ENCODE results near the gene PIM1.

- no peak for TF ChIP-seq CTCF (conservative IDR thresholded peaks at IDR 0.05 in 1 of 2, IDR thresholded peaks at IDR 0.05 in 1 of 2; ENCODE audit: extremely low read depth in 1 of 2, insufficient read depth in 1 of 2, low read depth in 1 of 2, low read length in 2 of 2)
- no peak for TF ChIP-seq EZH2 (IDR thresholded peaks at IDR 0.05; ENCODE audit: borderline replicate concordance, low read length)
Measured at GRCh38 chr6:37137201-37138090, 32.5 kb upstream of the PIM1 start.

Measured in mammary epithelial cell (primary cell).